Effector memory CD4-positive, alpha-beta T cell (primary cell): ENCODE data around the gene EFHD2.
A peak's percentile ranks its signal among the peaks of the same experiment; 100 is the strongest.

ENCODE experiments used
- DNase-seq, 3 donors: peaks; one replicate each; pipeline ENCODE4 v3.0.0-alpha.2; 2020
- H3K27ac ChIP-seq: 2 replicates; pipeline ENCODE4 v1.7.0; 2013; ENCODE audit warnings: mild to moderate bottlenecking, low read length, moderate library complexity; ENCODE audit not compliant: insufficient read depth, poor library complexity, severe bottlenecking
- H3K27me3 ChIP-seq: replicated peaks from 2 replicates; pipeline ENCODE4 v1.7.0; 2013; ENCODE audit warnings: mild to moderate bottlenecking, low read length; ENCODE audit not compliant: insufficient read depth, control insufficient read depth, poor library complexity, severe bottlenecking
- H3K36me3 ChIP-seq: 2 replicates; pipeline ENCODE4 v1.7.0; 2013; ENCODE audit warnings: mild to moderate bottlenecking, low read length, moderate library complexity; ENCODE audit not compliant: control insufficient read depth, insufficient read depth
- H3K4me1 ChIP-seq: 2 replicates; pipeline ENCODE4 v1.7.0; 2013; ENCODE audit warnings: low read length, mild to moderate bottlenecking; ENCODE audit not compliant: control insufficient read depth, insufficient read depth, poor library complexity, severe bottlenecking
- H3K4me3 ChIP-seq: 2 replicates; pipeline ENCODE4 v1.7.0; 2013; ENCODE audit warnings: low read length, low read depth, mild to moderate bottlenecking; ENCODE audit not compliant: insufficient read depth, poor library complexity, severe bottlenecking
- H3K9me3 ChIP-seq: 2 replicates; pipeline ENCODE4 v1.7.0; 2013; ENCODE audit warnings: mild to moderate bottlenecking, low read length, moderate library complexity; ENCODE audit not compliant: control insufficient read depth

EFHD2 gene

GRCh38 chr1:15402809-15403450 is 6.8 kb upstream of the EFHD2 start:
- Histone ChIP-seq H3K4me1 (no peaks in the 10 kb centered on the region), H3K36me3 (no peaks in the 10 kb centered on the region), H3K9me3 (no peaks in the 10 kb centered on the region), H3K4me3 (no peak overlapping the region), H3K27me3 (no peaks in the 10 kb centered on the region), H3K27ac (no peak overlapping the region)
- no peak for DNase-seq

GRCh38 chr1:15403962-15404580 is 5.6 kb upstream of the EFHD2 start:
- DNase-seq = no peak
- no peak overlapping the region for H3K4me3 ChIP-seq
- H3K27ac ChIP-seq = no peak overlapping the region
- H3K36me3 ChIP-seq = no peaks in the 10 kb centered on the region
- no peaks in the 10 kb centered on the region for H3K27me3 ChIP-seq
- H3K9me3 ChIP-seq = no peaks in the 10 kb centered on the region
- H3K4me1 ChIP-seq = peaks cover 5% of the 10 kb centered on the region

- H3K4me3 ChIP-seq = no peak overlapping the region
- DNase-seq = no peak
- H3K27ac ChIP-seq = no peak overlapping the region
- peaks cover 6% of the 10 kb centered on the region for H3K4me1 ChIP-seq
- no peaks in the 10 kb centered on the region for H3K36me3 ChIP-seq
- H3K27me3 ChIP-seq = no peaks in the 10 kb centered on the region
- H3K9me3 ChIP-seq = no peaks in the 10 kb centered on the region
These were observed 4.4 kb upstream of the EFHD2 start for GRCh38 chr1:15405106-15405850.

- Histone ChIP-seq H3K4me1 (peaks cover 14% of the 10 kb centered on the region), H3K27ac (no peak overlapping the region), H3K36me3 (no peaks in the 10 kb centered on the region), H3K4me3 (no peak overlapping the region), H3K27me3 (no peaks in the 10 kb centered on the region), H3K9me3 (no peaks in the 10 kb centered on the region)
- no peak for DNase-seq
These were observed 2.8 kb upstream of the EFHD2 start for GRCh38 chr1:15406614-15407559.

- Histone ChIP-seq H3K27ac (no peak overlapping the region), H3K27me3 (no peaks in the 10 kb centered on the region), H3K4me3 (no peak overlapping the region), H3K9me3 (no peaks in the 10 kb centered on the region), H3K4me1 (peaks cover 21% of the 10 kb centered on the region), H3K36me3 (no peaks in the 10 kb centered on the region)
- no peak for DNase-seq
These were observed 2.1 kb upstream of the EFHD2 start for GRCh38 chr1:15407580-15407979.

GRCh38 chr1:15408890-15409387 is 749 bp upstream of the EFHD2 start:
- H3K27ac ChIP-seq = peak overlapping the region; percentile 89

GRCh38 chr1:15410223-15410883 is 665 bp downstream of the EFHD2 start:
- H3K27ac ChIP-seq = peak overlapping the region; percentile 89
- H3K27me3 ChIP-seq = no peaks in the 10 kb centered on the region
- H3K9me3 ChIP-seq = no peaks in the 10 kb centered on the region
- no peak for DNase-seq
- H3K4me1 ChIP-seq = peaks cover 38% of the 10 kb centered on the region
- peak overlapping the region; percentile 91 for H3K4me3 ChIP-seq
- H3K36me3 ChIP-seq = peaks cover 7% of the 10 kb centered on the region

More at GRCh38 chr1:15408890-15409387, 749 bp upstream of the EFHD2 start:
- Histone ChIP-seq H3K4me3 (peak overlapping the region; percentile 91), H3K9me3 (no peaks in the 10 kb centered on the region), H3K36me3 (peaks cover 3% of the 10 kb centered on the region), H3K27me3 (no peaks in the 10 kb centered on the region), H3K4me1 (peaks cover 32% of the 10 kb centered on the region)
- DNase-seq = no peak

GRCh38 chr1:15410884-15411245 is 1.2 kb downstream of the EFHD2 start:
- H3K27me3 ChIP-seq = no peaks in the 10 kb centered on the region
- H3K36me3 ChIP-seq = peaks cover 7% of the 10 kb centered on the region
- H3K27ac ChIP-seq = peak overlapping the region; percentile 89
- H3K4me3 ChIP-seq = peak overlapping the region; percentile 91
- H3K4me1 ChIP-seq = peaks cover 44% of the 10 kb centered on the region
- H3K9me3 ChIP-seq = no peaks in the 10 kb centered on the region
- no peak for DNase-seq

- DNase-seq = peak in 2 of 3 donors; percentile 32 to 41
- Histone ChIP-seq H3K4me1 (peaks cover 52% of the 10 kb centered on the region), H3K9me3 (no peaks in the 10 kb centered on the region), H3K27me3 (no peaks in the 10 kb centered on the region), H3K36me3 (peaks cover 7% of the 10 kb centered on the region), H3K27ac (peak overlapping the region; percentile 89), H3K4me3 (peak overlapping the region; percentile 91)
These were observed 2.0 kb downstream of the EFHD2 start for GRCh38 chr1:15411593-15412137.
